HFFc6 (cell line): ENCODE results near the gene ING1. TPM values are rescaled to one million over a fixed set of nuclear protein-coding genes. Genes with fewer than 3 reads are reported as not detected.
A peak's percentile ranks its signal among the peaks of the same experiment; 100 is the strongest.

Experiments used
- DNase-seq: peaks from one replicate; pipeline ENCODE4 v3.0.0-alpha.2; 2018
- H3K27ac Mint-ChIP-seq: 2 replicates; pipeline ENCODE4 v1.8.0; 2020; ENCODE audit warnings: mild to moderate bottlenecking, mixed read lengths
- H3K27me3 Mint-ChIP-seq: 2 replicates; pipeline ENCODE4 v1.8.0; 2021; ENCODE audit warnings: mild to moderate bottlenecking, moderate library complexity, mixed read lengths; ENCODE audit not compliant: insufficient read depth
- H3K36me3 Mint-ChIP-seq: 2 replicates; pipeline ENCODE4 v1.8.0; 2021; ENCODE audit warnings: low read depth, mixed read lengths
- H3K4me1 Mint-ChIP-seq: 2 replicates; pipeline ENCODE4 v1.8.0; 2020; ENCODE audit warnings: low read depth, mixed read lengths
- H3K4me3 Mint-ChIP-seq: 2 replicates; pipeline ENCODE4 v1.8.0; 2020; ENCODE audit warnings: mild to moderate bottlenecking, moderate library complexity, mixed read lengths
- H3K9me3 Mint-ChIP-seq: 2 replicates; pipeline ENCODE4 v1.8.0; 2020; ENCODE audit warnings: mild to moderate bottlenecking, mixed read lengths
- total RNA-seq, 6 experiments: library from RNA; stranded (reverse); fragmentation: NEBNext Ultra II Directional; extraction: Animal tissue kit (Norgen Biotek cat#: 25700); gene quantifications; 2 replicates in 1 of 6; 3 replicates in 5 of 6; pipeline ENCODE4 v1.2.3, GENCODE V29; 2021
- TF ChIP-seq, protein P1 (sequence below): fragments of 200-600 bp; sonication (generic); IDR thresholded peaks from 2 replicates; pipeline ENCODE4 v1.5.0; 2021; ENCODE audit warnings: antibody characterized with exemption, mild to moderate bottlenecking

Gene ING1
- total RNA-seq, 6 experiments from 2014 or later, result 6.2 to 9.6 (median 8.1) TPM

DNA sequence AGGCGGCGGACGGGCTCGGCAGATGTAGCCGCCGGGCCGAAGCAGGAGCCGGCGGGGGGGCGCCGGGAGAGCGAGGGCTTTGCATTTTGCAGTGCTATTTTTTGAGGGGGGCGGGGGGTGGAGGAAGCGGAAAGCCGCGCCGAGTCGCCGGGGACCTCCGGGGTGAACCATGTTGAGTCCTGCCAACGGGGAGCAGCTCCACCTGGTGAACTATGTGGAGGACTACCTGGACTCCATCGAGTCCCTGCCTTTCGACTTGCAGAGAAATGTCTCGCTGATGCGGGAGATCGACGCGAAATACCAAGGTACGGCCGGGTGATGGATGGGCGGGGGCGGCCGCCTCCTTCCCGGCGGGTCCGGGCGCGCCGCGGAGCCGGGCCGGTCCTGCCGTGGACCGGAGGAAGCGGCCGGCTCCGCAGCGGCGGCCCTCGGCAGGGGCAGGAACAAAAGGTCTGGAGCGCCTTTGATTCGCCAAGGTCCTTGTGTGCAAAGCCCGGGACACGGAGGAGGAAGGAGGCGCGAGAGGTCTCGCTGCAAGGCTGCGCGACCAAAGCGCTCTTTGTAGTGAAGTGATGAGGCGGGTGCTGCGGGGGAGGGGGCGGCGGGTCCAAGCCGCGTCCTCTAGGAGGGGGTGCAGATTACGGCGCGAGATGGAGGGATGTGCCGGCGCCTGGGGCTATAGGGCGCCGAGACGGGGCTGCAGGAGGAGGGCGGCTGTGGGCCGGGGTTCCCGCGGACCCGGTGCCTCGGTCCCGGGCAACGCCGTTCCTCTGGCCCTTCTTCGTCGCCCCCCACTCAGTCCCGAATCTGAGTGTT lies 689 bp downstream of the ING1 start:
- Mint-ChIP-seq H3K27me3 (peaks cover 11% of the 10 kb centered on the region), H3K9me3 (no peaks in the 10 kb centered on the region), H3K27ac (peak overlapping the region; percentile 93), H3K36me3 (no peaks in the 10 kb centered on the region), H3K4me1 (peaks cover 30% of the 10 kb centered on the region), H3K4me3 (peak overlapping the region; percentile 94)
- peak; percentile 57 for DNase-seq
- TF ChIP-seq, protein P1, sequence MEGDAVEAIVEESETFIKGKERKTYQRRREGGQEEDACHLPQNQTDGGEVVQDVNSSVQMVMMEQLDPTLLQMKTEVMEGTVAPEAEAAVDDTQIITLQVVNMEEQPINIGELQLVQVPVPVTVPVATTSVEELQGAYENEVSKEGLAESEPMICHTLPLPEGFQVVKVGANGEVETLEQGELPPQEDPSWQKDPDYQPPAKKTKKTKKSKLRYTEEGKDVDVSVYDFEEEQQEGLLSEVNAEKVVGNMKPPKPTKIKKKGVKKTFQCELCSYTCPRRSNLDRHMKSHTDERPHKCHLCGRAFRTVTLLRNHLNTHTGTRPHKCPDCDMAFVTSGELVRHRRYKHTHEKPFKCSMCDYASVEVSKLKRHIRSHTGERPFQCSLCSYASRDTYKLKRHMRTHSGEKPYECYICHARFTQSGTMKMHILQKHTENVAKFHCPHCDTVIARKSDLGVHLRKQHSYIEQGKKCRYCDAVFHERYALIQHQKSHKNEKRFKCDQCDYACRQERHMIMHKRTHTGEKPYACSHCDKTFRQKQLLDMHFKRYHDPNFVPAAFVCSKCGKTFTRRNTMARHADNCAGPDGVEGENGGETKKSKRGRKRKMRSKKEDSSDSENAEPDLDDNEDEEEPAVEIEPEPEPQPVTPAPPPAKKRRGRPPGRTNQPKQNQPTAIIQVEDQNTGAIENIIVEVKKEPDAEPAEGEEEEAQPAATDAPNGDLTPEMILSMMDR, result no peak; the same call in 1 of the 2 replicates

DNA sequence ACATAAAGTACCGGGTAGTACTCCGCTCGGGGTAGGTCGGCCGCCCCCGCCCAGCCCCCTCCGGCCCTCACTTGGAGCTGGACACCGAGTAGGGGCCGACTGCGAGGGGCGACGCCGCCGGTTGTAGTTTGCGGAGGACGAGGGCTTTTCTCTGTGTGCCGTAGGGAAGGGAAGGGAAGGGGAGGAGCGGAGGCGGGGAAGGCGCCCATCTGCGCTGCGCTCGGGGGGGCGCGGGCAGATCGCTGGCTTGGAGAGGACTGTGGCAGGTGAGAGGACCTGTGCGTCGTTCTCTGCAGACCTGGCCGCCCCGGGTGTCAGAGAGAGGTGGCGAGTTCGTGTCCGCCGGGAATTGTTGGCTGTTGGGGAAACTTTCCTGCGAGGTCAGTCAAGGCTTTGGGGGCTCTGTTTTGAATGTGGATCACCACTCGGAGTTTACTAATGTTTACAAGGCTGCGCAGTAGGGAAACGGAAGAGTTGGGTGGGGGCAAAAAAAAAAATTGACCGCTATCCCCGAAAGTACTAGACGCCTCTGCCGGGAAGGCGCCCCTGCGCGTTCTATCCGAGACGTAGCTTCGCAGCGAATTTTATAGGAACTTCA lies 1.4 kb downstream of the ING1 start:
- Mint-ChIP-seq H3K9me3 (no peaks in the 10 kb centered on the region), H3K4me3 (peak overlapping the region; percentile 94), H3K27me3 (peaks cover 11% of the 10 kb centered on the region), H3K27ac (peak overlapping the region; percentile 93), H3K36me3 (peaks cover 5% of the 10 kb centered on the region; the same call in 1 of the 2 replicates), H3K4me1 (peaks cover 30% of the 10 kb centered on the region)
- no peak for DNase-seq
- TF ChIP-seq, protein P1, result no peak

DNA sequence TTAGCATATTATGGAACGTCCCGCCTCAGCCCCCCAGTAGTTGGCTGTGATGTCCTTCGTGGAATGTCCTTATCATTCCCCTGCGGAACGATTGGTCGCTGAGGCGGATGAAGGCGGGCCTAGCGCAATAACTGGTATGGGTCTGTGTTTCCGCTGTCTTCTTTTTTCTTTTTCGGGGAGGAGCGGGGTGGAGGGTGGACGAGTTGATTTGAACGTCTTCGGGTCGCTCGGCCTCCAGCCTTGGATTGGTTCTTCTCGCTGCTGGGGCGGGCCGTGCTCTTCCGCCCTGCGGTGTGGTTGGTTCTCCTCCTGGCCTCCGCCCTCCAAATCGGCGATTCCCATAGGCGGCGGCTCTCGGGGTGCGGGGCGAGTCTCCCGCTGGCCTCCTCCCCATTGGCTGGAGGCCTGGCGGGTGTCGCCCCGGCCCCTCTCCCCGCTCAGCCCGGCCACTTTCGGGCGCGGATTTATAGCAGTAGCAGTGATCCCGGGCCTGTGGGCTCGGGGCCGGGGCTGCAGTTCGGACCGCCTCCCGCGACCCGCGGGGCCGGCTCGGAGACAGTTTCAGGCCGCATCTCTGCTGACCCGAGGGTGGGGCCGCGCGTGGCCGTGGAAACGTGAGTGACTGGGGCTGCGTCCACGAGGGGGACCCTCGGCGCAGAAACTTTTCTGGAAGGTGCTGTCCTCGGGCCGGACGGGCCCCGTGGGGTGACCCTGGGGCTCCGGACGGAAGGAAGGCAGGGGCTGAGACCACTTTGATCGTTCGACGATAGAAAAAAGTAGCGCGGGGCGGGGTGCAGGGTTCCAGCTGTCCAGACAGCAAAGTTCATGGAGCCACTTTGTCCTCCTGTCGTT lies 2.1 kb downstream of the ING1 start:
- Mint-ChIP-seq H3K36me3 (peaks cover 7% of the 10 kb centered on the region; the same call in 1 of the 2 replicates), H3K4me1 (peaks cover 30% of the 10 kb centered on the region), H3K9me3 (no peaks in the 10 kb centered on the region), H3K4me3 (peak overlapping the region; percentile 94), H3K27me3 (peaks cover 11% of the 10 kb centered on the region), H3K27ac (peak overlapping the region; percentile 93)
- TF ChIP-seq, protein P1, result peak; percentile 52; the same call in 1 of the 2 replicates
- peak; percentile 100 for DNase-seq

DNA sequence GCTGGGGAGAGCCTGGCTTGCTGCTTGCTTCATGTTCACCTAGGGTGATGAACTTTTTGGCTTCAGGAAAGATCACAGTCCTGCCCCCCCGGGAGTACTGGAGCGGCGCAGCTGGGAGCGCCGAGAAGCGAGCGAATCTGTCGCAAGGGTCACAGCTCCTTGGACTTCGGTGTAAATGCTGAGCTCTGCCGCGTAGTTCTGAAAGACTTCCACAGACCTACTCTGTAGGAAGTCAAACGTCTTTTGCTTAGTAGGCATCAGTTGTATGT lies 2.7 kb downstream of the ING1 start:
- Mint-ChIP-seq H3K4me3 (peak overlapping the region; percentile 94), H3K9me3 (no peaks in the 10 kb centered on the region), H3K4me1 (peaks cover 26% of the 10 kb centered on the region), H3K27me3 (peaks cover 11% of the 10 kb centered on the region), H3K36me3 (peaks cover 7% of the 10 kb centered on the region; the same call in 1 of the 2 replicates), H3K27ac (peak overlapping the region; percentile 93)
- DNase-seq, result no peak
- TF ChIP-seq, protein P1, result no peak

DNA sequence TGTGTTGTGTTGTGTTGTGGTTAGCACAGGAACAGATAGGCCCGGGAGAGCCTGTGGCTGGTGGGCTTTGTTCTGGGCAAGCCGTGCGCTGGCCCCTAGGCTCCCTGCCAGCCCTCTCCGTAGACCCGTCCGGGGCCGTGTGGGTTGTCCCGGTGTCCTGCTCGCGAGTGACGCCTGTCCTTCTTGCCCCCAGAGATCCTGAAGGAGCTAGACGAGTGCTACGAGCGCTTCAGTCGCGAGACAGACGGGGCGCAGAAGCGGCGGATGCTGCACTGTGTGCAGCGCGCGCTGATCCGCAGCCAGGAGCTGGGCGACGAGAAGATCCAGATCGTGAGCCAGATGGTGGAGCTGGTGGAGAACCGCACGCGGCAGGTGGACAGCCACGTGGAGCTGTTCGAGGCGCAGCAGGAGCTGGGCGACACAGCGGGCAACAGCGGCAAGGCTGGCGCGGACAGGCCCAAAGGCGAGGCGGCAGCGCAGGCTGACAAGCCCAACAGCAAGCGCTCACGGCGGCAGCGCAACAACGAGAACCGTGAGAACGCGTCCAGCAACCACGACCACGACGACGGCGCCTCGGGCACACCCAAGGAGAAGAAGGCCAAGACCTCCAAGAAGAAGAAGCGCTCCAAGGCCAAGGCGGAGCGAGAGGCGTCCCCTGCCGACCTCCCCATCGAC lies 5.7 kb downstream of the ING1 start:
- DNase-seq, result no peak
- H3K27ac Mint-ChIP-seq, result no peak overlapping the region
- H3K4me1 Mint-ChIP-seq, result peaks cover 27% of the 10 kb centered on the region
- no peak overlapping the region for H3K4me3 Mint-ChIP-seq
- H3K36me3 Mint-ChIP-seq, result peaks cover 7% of the 10 kb centered on the region; the same call in 1 of the 2 replicates
- peaks cover 6% of the 10 kb centered on the region for H3K27me3 Mint-ChIP-seq
- TF ChIP-seq, protein P1, result no peak
- no peaks in the 10 kb centered on the region for H3K9me3 Mint-ChIP-seq
